ENCODE measurements around the gene FSTL4. TPM values are rescaled to one million over a fixed set of nuclear protein-coding genes. Genes with fewer than 3 reads are reported as not detected.

The FSTL4 gene
- total RNA-seq, 1 donor from 2014 or later: not detected

GRCh38 chr5:133241179-133242092, 370.9 kb downstream of the FSTL4 start:
- Histone ChIP-seq H3K27ac (replicated peaks) (no peak overlapping the region), H3K9me3 (replicated peaks) (no peaks in the 10 kb centered on the region), H3K4me1 (peaks cover 3% of the 10 kb centered on the region), H3K36me3 (no peaks in the 10 kb centered on the region), H3K4me3 (no peak overlapping the region), H3K27me3 (ENCODE audit: low read depth) (peaks cover 20% of the 10 kb centered on the region)
- no peak for DNase-seq
- intact Hi-C loops (cut with micrococcal nuclease): no loop called here
- TF ChIP-seq CTCF (IDR thresholded peaks at IDR 0.05; ENCODE audit: borderline replicate concordance): no peak

- no peak for DNase-seq
- no peaks in the 10 kb centered on the region for H3K9me3 ChIP-seq (replicated peaks)
- H3K4me3 ChIP-seq: no peak overlapping the region
- no peaks in the 10 kb centered on the region for H3K36me3 ChIP-seq
- H3K4me1 ChIP-seq: peaks cover 3% of the 10 kb centered on the region
- TF ChIP-seq CTCF (IDR thresholded peaks at IDR 0.05; ENCODE audit: borderline replicate concordance): no peak
- H3K27me3 ChIP-seq (ENCODE audit: low read depth): peaks cover 27% of the 10 kb centered on the region
- intact Hi-C loops (cut with micrococcal nuclease): no loop called here
- no peak overlapping the region for H3K27ac ChIP-seq (replicated peaks)
These were observed 371.8 kb downstream of the FSTL4 start for GRCh38 chr5:133240425-133241091.

GRCh38 chr5:133238426-133239205, 373.7 kb downstream of the FSTL4 start:
- no peaks in the 10 kb centered on the region for H3K9me3 ChIP-seq (replicated peaks)
- intact Hi-C loops (cut with micrococcal nuclease): no loop called here
- H3K27ac ChIP-seq (replicated peaks): no peak overlapping the region
- peaks cover 3% of the 10 kb centered on the region for H3K4me1 ChIP-seq
- no peak for DNase-seq
- no peak for TF ChIP-seq CTCF (IDR thresholded peaks at IDR 0.05; ENCODE audit: borderline replicate concordance)
- no peaks in the 10 kb centered on the region for H3K36me3 ChIP-seq
- no peak overlapping the region for H3K4me3 ChIP-seq
- H3K27me3 ChIP-seq (ENCODE audit: low read depth): peaks cover 27% of the 10 kb centered on the region

GRCh38 chr5:133236976-133237375, 375.4 kb downstream of the FSTL4 start:
- H3K4me3 ChIP-seq: no peak overlapping the region
- intact Hi-C loops (cut with micrococcal nuclease): no loop called here
- no peaks in the 10 kb centered on the region for H3K36me3 ChIP-seq
- H3K27me3 ChIP-seq (ENCODE audit: low read depth): peaks cover 27% of the 10 kb centered on the region
- no peaks in the 10 kb centered on the region for H3K9me3 ChIP-seq (replicated peaks)
- TF ChIP-seq CTCF (IDR thresholded peaks at IDR 0.05; ENCODE audit: borderline replicate concordance): no peak
- no peak for DNase-seq
- H3K4me1 ChIP-seq: no peaks in the 10 kb centered on the region
- no peak overlapping the region for H3K27ac ChIP-seq (replicated peaks)

- Histone ChIP-seq H3K27me3 (ENCODE audit: low read depth) (peaks cover 27% of the 10 kb centered on the region), H3K36me3 (no peaks in the 10 kb centered on the region), H3K9me3 (replicated peaks) (no peaks in the 10 kb centered on the region), H3K4me3 (no peak overlapping the region), H3K4me1 (no peaks in the 10 kb centered on the region), H3K27ac (replicated peaks) (no peak overlapping the region)
- no peak for DNase-seq
- TF ChIP-seq CTCF (IDR thresholded peaks at IDR 0.05; ENCODE audit: borderline replicate concordance): no peak
- intact Hi-C loops (cut with micrococcal nuclease): no loop called here
These were observed 375.8 kb downstream of the FSTL4 start for GRCh38 chr5:133236541-133236951.
